Measurements from ENCODE around the gene P2RY14.

- TF ChIP-seq CTCF (IDR thresholded peaks at IDR 0.05 in 2 of 3, conservative IDR thresholded peaks at IDR 0.05 in 1 of 3; ENCODE audit: control insufficient read depth in 2 of 3, extremely low read depth in 1 of 3, insufficient read depth in 1 of 3, low read depth in 3 of 3, low read length in 3 of 3), result no peak
- TF ChIP-seq CREM (IDR thresholded peaks at IDR 0.05; ENCODE audit: low read depth), result no peak
- no peak for TF ChIP-seq CHD1 (IDR thresholded peaks at IDR 0.05; ENCODE audit: low read depth, low read length)
- no peak for TF ChIP-seq SMAD1 (IDR thresholded peaks at IDR 0.05; ENCODE audit: low read depth, partially characterized antibody)
- TF ChIP-seq RAD21 (IDR thresholded peaks at IDR 0.05; ENCODE audit: insufficient read depth, low read depth, low read length), result no peak
- no peak for TF ChIP-seq POLR2AphosphoS5 (IDR thresholded peaks at IDR 0.05; ENCODE audit: low read length)
- no peak for TF ChIP-seq POLR2AphosphoS2 (IDR thresholded peaks at IDR 0.05; ENCODE audit: low read depth, low read length)
- TF ChIP-seq ZBTB33 (IDR thresholded peaks at IDR 0.05), result no peak
- TF ChIP-seq EZH2 (IDR thresholded peaks at IDR 0.05; ENCODE audit: borderline replicate concordance, control insufficient read depth, low read depth, low read length), result no peak
- no peak for TF ChIP-seq ZNF207 (IDR thresholded peaks at IDR 0.05; ENCODE audit: borderline replicate concordance)
- TF ChIP-seq EGR1 (IDR thresholded peaks at IDR 0.05; ENCODE audit: borderline replicate concordance in 1 of 2, low read depth in 2 of 2, low read length in 2 of 2), result no peak
- TF ChIP-seq CUX1 (IDR thresholded peaks at IDR 0.05; ENCODE audit: insufficient replicate concordance, low read depth, low read length), result no peak
- no peak for TF ChIP-seq REST (IDR thresholded peaks at IDR 0.05; ENCODE audit: low read depth, low read length)
- no peak for TF ChIP-seq EP300 (IDR thresholded peaks at IDR 0.05; ENCODE audit: borderline replicate concordance in 1 of 2, control insufficient read depth in 1 of 2, low read depth in 2 of 2, low read length in 2 of 2)
Measured at GRCh38 chr3:151306168-151306810, 27.9 kb upstream of the P2RY14 start.

Measured in GM12878 (cell line).